Smooth muscle cell (in vitro differentiated cells): ENCODE data around the gene ZNF77. TPM values are rescaled to one million over a fixed set of nuclear protein-coding genes. Genes with fewer than 3 reads are reported as not detected.

Experiments used
- DNase-seq: peaks from one replicate; lab custom pipeline; 2025; ENCODE audit not compliant: unreplicated experiment; lab: John Stamatoyannopoulos, UW
- H2AFZ ChIP-seq: fragments of 200-600 bp; sonication (generic); 2 replicates; pipeline ENCODE4 v1.6.0; 2016; ENCODE audit warnings: antibody characterized with exemption, low read depth, mild to moderate bottlenecking
- H3F3A ChIP-seq: fragments of 200-600 bp; sonication (generic); 2 replicates; pipeline ENCODE4 v1.6.0; 2017; ENCODE audit warnings: antibody characterized with exemption, low read depth
- H3K27ac ChIP-seq: fragments of 200-600 bp; sonication (generic); 2 replicates; pipeline ENCODE4 v1.5.1; 2016; ENCODE audit warnings: low read depth, mild to moderate bottlenecking
- H3K27me3 ChIP-seq: fragments of 200-600 bp; sonication (generic); 2 replicates; pipeline ENCODE4 v1.6.1; 2016; ENCODE audit warnings: low read depth, mild to moderate bottlenecking
- H3K36me3 ChIP-seq: fragments of 200-600 bp; sonication (generic); 2 replicates; pipeline ENCODE4 v1.5.1; 2016; ENCODE audit warnings: low read depth
- H3K4me1 ChIP-seq: fragments of 200-600 bp; sonication (generic); 2 replicates; pipeline ENCODE4 v1.5.1; 2016; ENCODE audit warnings: low read depth
- H3K4me2 ChIP-seq: fragments of 200-600 bp; sonication (generic); 2 replicates; pipeline ENCODE4 v1.6.0; 2016; ENCODE audit warnings: mild to moderate bottlenecking
- H3K4me3 ChIP-seq: fragments of 200-600 bp; sonication (generic); 2 replicates; pipeline ENCODE4 v1.5.1; 2016; ENCODE audit warnings: mild to moderate bottlenecking
- H3K79me2 ChIP-seq: fragments of 200-600 bp; sonication (generic); 2 replicates; pipeline ENCODE4 v1.6.0; 2016; ENCODE audit warnings: low read depth, mild to moderate bottlenecking
- H3K9ac ChIP-seq: fragments of 200-600 bp; sonication (generic); 2 replicates; pipeline ENCODE4 v1.6.0; 2016; ENCODE audit warnings: low read depth
- H3K9me3 ChIP-seq: fragments of 200-600 bp; sonication (generic); replicated peaks from 2 replicates; pipeline ENCODE4 v1.5.1; 2016; ENCODE audit warnings: low read depth
- H4K20me1 ChIP-seq: fragments of 200-600 bp; sonication (generic); 2 replicates; pipeline ENCODE4 v1.6.0; 2016; ENCODE audit warnings: low read depth
- WGBS: methylation state at CpG from one replicate; pipeline ENCODE4 v1.1.7; 2016; ENCODE audit warnings: low lambda C conversion rate; 5-methylcytosine and 5-hydroxymethylcytosine counted together
- polyA plus RNA-seq: library from polyadenylated mRNA; unstranded; fragments of >200 nt; fragmentation: Nextera tagmentation; extraction: Ambion mirVana; gene quantifications from 2 replicates; pipeline ENCODE4 v1.2.1, GENCODE V29; 2016
- total RNA-seq: library from RNA; depleted of rRNA; stranded (reverse); fragments of >200 nt; gene quantifications from 2 replicates; pipeline ENCODE4 v1.2.3, GENCODE V29; 2014
- TF ChIP-seq, protein P1 (sequence below): fragments of 200-600 bp; sonication (generic); IDR thresholded peaks from 2 replicates; pipeline ENCODE4 v1.5.1; 2017; ENCODE audit warnings: borderline replicate concordance, mild to moderate bottlenecking, antibody characterized with exemption; ENCODE audit not compliant: insufficient read depth, poor library complexity, severe bottlenecking

The ZNF77 gene
- total and polyA plus RNA-seq, 2 experiments from 2014 or later = 2.3 to 2.5 TPM

GRCh38 chr19:2926341-2927031, 18.3 kb downstream of the ZNF77 start:
- no peak overlapping the region for H3K4me3 ChIP-seq
- H3K4me1 ChIP-seq = no peaks in the 10 kb centered on the region
- no peaks in the 10 kb centered on the region for H3K9me3 ChIP-seq
- no peak overlapping the region for H2AFZ ChIP-seq
- 97% methylated on average over 42 of the region's 53 CpGs for WGBS
- TF ChIP-seq, protein P1, sequence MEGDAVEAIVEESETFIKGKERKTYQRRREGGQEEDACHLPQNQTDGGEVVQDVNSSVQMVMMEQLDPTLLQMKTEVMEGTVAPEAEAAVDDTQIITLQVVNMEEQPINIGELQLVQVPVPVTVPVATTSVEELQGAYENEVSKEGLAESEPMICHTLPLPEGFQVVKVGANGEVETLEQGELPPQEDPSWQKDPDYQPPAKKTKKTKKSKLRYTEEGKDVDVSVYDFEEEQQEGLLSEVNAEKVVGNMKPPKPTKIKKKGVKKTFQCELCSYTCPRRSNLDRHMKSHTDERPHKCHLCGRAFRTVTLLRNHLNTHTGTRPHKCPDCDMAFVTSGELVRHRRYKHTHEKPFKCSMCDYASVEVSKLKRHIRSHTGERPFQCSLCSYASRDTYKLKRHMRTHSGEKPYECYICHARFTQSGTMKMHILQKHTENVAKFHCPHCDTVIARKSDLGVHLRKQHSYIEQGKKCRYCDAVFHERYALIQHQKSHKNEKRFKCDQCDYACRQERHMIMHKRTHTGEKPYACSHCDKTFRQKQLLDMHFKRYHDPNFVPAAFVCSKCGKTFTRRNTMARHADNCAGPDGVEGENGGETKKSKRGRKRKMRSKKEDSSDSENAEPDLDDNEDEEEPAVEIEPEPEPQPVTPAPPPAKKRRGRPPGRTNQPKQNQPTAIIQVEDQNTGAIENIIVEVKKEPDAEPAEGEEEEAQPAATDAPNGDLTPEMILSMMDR = no peak
- H3K4me2 ChIP-seq = no peak overlapping the region
- no peaks in the 10 kb centered on the region for H3K79me2 ChIP-seq
- peaks cover 1% of the 10 kb centered on the region for H3K36me3 ChIP-seq
- H4K20me1 ChIP-seq = no peaks in the 10 kb centered on the region
- no peak for DNase-seq
- H3K27ac ChIP-seq = no peak overlapping the region
- H3K9ac ChIP-seq = no peak overlapping the region
- H3F3A ChIP-seq = no peaks in the 10 kb centered on the region
- no peaks in the 10 kb centered on the region for H3K27me3 ChIP-seq

GRCh38 chr19:2923510-2923909, 21.3 kb downstream of the ZNF77 start:
- H3K4me3 ChIP-seq = no peak overlapping the region
- H3K36me3 ChIP-seq = peaks cover 7% of the 10 kb centered on the region
- no peaks in the 10 kb centered on the region for H3K4me1 ChIP-seq
- no peaks in the 10 kb centered on the region for H3F3A ChIP-seq
- no peaks in the 10 kb centered on the region for H4K20me1 ChIP-seq
- no peaks in the 10 kb centered on the region for H3K9me3 ChIP-seq
- 85% methylated on average over 4 of the region's 4 CpGs for WGBS
- no peak overlapping the region for H3K27ac ChIP-seq
- DNase-seq = no peak
- H3K9ac ChIP-seq = no peak overlapping the region
- TF ChIP-seq, protein P1 = no peak
- H3K79me2 ChIP-seq = no peaks in the 10 kb centered on the region
- no peaks in the 10 kb centered on the region for H3K27me3 ChIP-seq
- H2AFZ ChIP-seq = no peak overlapping the region
- no peak overlapping the region for H3K4me2 ChIP-seq

DNA sequence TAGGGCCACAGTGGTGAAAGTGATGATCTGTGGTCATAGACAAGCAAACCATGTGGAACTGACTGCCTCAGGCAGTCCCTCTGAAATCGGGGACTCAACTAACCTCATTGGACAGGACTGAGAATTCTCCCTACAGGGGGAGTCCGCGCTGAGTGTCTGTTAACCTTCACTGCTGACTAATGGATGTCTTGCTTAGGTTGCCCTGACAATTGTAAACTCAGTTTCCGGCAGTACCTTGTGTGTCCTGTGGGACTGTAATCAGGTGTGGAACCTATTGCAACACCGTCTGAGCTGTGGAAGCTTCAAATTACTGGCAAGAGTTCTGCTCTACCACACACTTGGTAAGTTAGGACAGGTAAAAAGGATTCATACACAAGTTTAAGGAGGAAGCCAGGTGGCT, 21.8 kb downstream of the ZNF77 start:
- DNase-seq = no peak
- H3K27me3 ChIP-seq = no peaks in the 10 kb centered on the region
- no peak overlapping the region for H3K27ac ChIP-seq
- 57% methylated on average over 5 of the region's 5 CpGs for WGBS
- peaks cover under 1% of the 10 kb centered on the region for H3K9me3 ChIP-seq
- H3K36me3 ChIP-seq = peaks cover 12% of the 10 kb centered on the region
- H3K4me3 ChIP-seq = no peak overlapping the region
- H2AFZ ChIP-seq = no peak overlapping the region
- H4K20me1 ChIP-seq = no peaks in the 10 kb centered on the region
- TF ChIP-seq, protein P1 = no peak
- H3K79me2 ChIP-seq = no peaks in the 10 kb centered on the region
- H3K4me2 ChIP-seq = no peak overlapping the region
- H3K4me1 ChIP-seq = no peaks in the 10 kb centered on the region
- no peaks in the 10 kb centered on the region for H3F3A ChIP-seq
- H3K9ac ChIP-seq = no peak overlapping the region
